Prostate gland (tissue), 2 donors: Measurements from ENCODE around the gene BCL6B. TPM values are rescaled to one million over a fixed set of nuclear protein-coding genes. Genes with fewer than 3 reads are reported as not detected.

Source experiments
- DNase-seq: peaks from one replicate; pipeline ENCODE4 v3.0.0-alpha.2; 2019; ENCODE audit warnings: low spot score
- H3K27ac ChIP-seq, 2 donors: fragments of 200-600 bp; sonication (generic); 2 replicates each; pipeline ENCODE4 v1.5.1; 2017 to 2019
- H3K27me3 ChIP-seq: fragments of 200-600 bp; sonication (generic); replicated peaks from 2 replicates; pipeline ENCODE4 v1.5.1; 2019; ENCODE audit not compliant: insufficient read depth
- H3K36me3 ChIP-seq, 2 donors: fragments of 200-600 bp; sonication (generic); 1 replicate in 1 of 2; 2 replicates in 1 of 2; pipeline versions ENCODE4 v1.5.1 to v1.8.1; 2017 to 2019
- H3K4me1 ChIP-seq: fragments of 200-600 bp; sonication (generic); replicated peaks from 2 replicates; pipeline ENCODE4 v1.5.1; 2019
- H3K4me3 ChIP-seq, 2 donors: fragments of 200-600 bp; sonication (generic); 2 replicates each; pipeline ENCODE4 v1.5.1; 2017 to 2019
- H3K9me3 ChIP-seq: fragments of 200-600 bp; sonication (generic); 2 replicates; pipeline ENCODE4 v1.5.1; 2017
- CTCF ChIP-seq, 4 experiments: fragments of 200-600 bp in 2 of 4; fragments of 450-650 bp in 2 of 4; sonication (generic) in 2 of 4; IDR thresholded peaks; 1 replicate in 3 of 4; 2 replicates in 1 of 4; pipeline ENCODE4 v1.5.1; 2016 to 2019; ENCODE audit warnings: antibody characterized with exemption in 4 of 4, mild to moderate bottlenecking in 2 of 4, moderate library complexity in 2 of 4
- POLR2A ChIP-seq: fragments of 450-650 bp; IDR thresholded peaks from one replicate; pipeline ENCODE4 v1.6.1; 2016; ENCODE audit warnings: antibody characterized with exemption, mild to moderate bottlenecking
- POLR2AphosphoS5 ChIP-seq: sonication (generic); formaldehyde crosslinking; IDR thresholded peaks from one replicate; pipeline ENCODE4 v1.6.1; 2017; ENCODE audit warnings: antibody characterized with exemption
- WGBS: methylation state at CpG from one replicate; pipeline ENCODE4 v1.1.5; 2018; 5-methylcytosine and 5-hydroxymethylcytosine counted together
- intact Hi-C: fragments of 100-400 bp; cut with DNase I; formaldehyde crosslinking; loops from one replicate; pipeline ENCODE4 v1.14.2; 2022
- total RNA-seq, 2 donors: library from RNA; depleted of rRNA; stranded (reverse); fragments of >200 nt; gene quantifications; one replicate each; pipeline ENCODE4 v1.1.0, GENCODE V29; 2016

BCL6B gene
- total RNA-seq, 2 donors from 2014 or later = 0.96 to 4.0 TPM

DNA sequence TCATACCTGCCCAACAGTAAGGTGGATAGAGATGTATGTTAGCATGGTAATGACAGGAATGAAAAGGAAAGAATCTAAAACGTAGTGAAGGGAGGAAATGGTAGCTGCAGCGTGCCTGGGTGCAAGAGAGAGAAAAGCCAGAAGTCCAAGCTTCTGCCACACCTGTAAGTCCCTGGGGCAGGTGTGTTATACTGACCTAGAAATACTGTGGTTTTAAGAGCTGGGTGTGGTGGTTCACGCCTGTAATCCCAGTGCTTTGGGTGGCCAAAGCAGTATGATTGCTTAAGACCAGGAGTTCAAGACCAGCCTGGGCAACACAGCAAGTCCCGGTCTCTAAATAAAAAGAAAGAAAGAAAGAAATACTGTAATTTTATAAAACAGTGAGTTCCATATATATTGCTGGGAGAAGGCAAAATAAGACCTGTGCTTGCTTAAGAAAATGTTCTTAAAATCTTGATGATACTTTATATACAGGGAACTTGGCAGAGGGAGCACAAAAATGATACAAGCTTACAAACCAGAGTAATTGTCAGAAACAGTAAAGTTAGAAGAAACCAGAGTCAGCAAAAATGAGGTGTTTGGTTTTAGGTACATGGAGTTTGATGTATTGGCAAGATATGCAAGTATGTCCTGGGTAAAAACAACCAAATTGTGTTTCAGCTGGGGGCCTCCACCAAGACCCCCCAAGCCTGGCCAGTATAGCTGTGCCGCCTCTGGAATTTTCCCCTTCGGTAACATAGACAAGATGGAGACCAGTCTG, 20.4 kb upstream of the BCL6B start:
- Histone ChIP-seq H3K9me3 (no peaks in the 10 kb centered on the region), H3K36me3 (peaks cover 0 to 3% of the 10 kb centered on the region in 2 donors), H3K4me3 (no peak overlapping the region), H3K4me1 (no peaks in the 10 kb centered on the region), H3K27ac (no peak overlapping the region), H3K27me3 (no peaks in the 10 kb centered on the region)
- intact Hi-C loops = loop anchor here (5.0 kb wide), 1 partner anchor 335 kb away; no protein-coding TSS in a partner anchor
- 92% methylated on average over 6 of the region's 6 CpGs for WGBS
- no peak for TF ChIP-seq CTCF (IDR thresholded peaks at IDR 0.05)
- no peak for TF ChIP-seq POLR2AphosphoS5
- no peak for TF ChIP-seq POLR2A
- DNase-seq = no peak

DNA sequence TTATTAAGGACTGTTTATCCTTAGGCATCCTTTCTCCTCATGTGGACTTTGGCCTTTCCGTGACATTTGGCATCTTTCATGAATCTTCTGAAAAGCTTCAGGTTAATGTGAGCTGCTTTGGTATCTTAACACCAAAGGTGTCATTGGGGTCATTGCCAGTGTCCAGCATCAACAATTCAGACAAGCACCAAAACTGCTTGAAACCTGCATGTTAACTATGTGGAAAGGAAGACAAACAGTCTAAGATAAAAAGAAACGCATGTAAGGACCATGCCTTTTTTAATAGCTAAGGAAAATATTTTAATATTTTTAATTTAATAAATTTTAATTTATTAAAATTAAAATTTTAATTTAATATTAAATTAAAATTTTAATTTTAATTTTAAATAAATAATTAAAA, 19.1 kb upstream of the BCL6B start:
- intact Hi-C loops = loop anchor here (5.0 kb wide), 1 partner anchor 336 kb away; no protein-coding TSS in a partner anchor
- H3K9me3 ChIP-seq = no peaks in the 10 kb centered on the region
- H3K4me1 ChIP-seq = no peaks in the 10 kb centered on the region
- no peaks in the 10 kb centered on the region for H3K27me3 ChIP-seq
- no peak for DNase-seq
- peaks cover 0 to 3% of the 10 kb centered on the region in 2 donors for H3K36me3 ChIP-seq
- H3K4me3 ChIP-seq = no peak overlapping the region
- 94% methylated on average over 2 of the region's 2 CpGs for WGBS
- H3K27ac ChIP-seq = no peak overlapping the region
- TF ChIP-seq POLR2AphosphoS5 = no peak
- no peak for TF ChIP-seq CTCF (IDR thresholded peaks at IDR 0.05)
- TF ChIP-seq POLR2A = no peak

GRCh38 chr17:7004398-7005253, 18.2 kb upstream of the BCL6B start:
- no peaks in the 10 kb centered on the region for H3K9me3 ChIP-seq
- H3K36me3 ChIP-seq = no peaks in the 10 kb centered on the region
- H3K4me1 ChIP-seq = no peaks in the 10 kb centered on the region
- intact Hi-C loops = loop anchor here (5.0 kb wide), 2 partner anchors 92 to 337 kb away; no protein-coding TSS in a partner anchor
- H3K27me3 ChIP-seq = no peaks in the 10 kb centered on the region
- no peak overlapping the region for H3K27ac ChIP-seq
- peak; percentile 47 for DNase-seq
- TF ChIP-seq POLR2AphosphoS5 = no peak
- no peak for TF ChIP-seq POLR2A
- TF ChIP-seq CTCF (IDR thresholded peaks at IDR 0.05) = peak; percentile 39 to 71 (median 66)
- 97% methylated on average over 2 of the region's 2 CpGs for WGBS
- H3K4me3 ChIP-seq = no peak overlapping the region

DNA sequence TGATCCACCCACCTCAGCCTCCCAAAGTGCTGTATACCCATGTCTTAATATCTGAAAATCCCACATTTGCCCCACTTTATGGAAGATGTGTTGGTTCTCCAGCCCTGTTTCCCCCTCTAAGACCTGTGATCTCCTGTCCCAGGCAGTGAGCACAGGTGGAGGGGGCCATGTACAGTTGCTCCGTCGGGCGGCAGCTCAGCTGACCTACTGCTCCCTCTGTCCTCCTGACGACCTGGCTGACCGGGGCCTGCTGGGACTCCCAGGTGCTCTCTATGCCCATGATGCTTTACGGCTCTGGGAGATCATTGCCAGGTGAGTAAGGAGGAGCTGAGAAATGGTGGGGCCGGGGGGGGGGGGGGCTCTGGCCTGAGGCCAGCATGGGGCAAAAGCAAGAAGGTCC, 17.1 kb upstream of the BCL6B start:
- WGBS = 86% methylated on average over 6 of the region's 7 CpGs

More for the DNA sequence above, 17.1 kb upstream of the BCL6B start:
- no peaks in the 10 kb centered on the region for H3K36me3 ChIP-seq
- H3K4me1 ChIP-seq = peaks cover 3% of the 10 kb centered on the region
- H3K27ac ChIP-seq = no peak overlapping the region
- H3K27me3 ChIP-seq = no peaks in the 10 kb centered on the region
- no peaks in the 10 kb centered on the region for H3K9me3 ChIP-seq
- no peak for DNase-seq
- no peak overlapping the region for H3K4me3 ChIP-seq
- intact Hi-C loops = loop anchor here (5.0 kb wide), 1 partner anchor 93 kb away; no protein-coding TSS in a partner anchor
- TF ChIP-seq POLR2AphosphoS5 (no peak), CTCF (IDR thresholded peaks at IDR 0.05) (no peak), POLR2A (no peak)
